Progenitor cell of endocrine pancreas (in vitro differentiated cells): ENCODE results near the gene DDR2. TPM values are rescaled to one million over a fixed set of nuclear protein-coding genes. Genes with fewer than 3 reads are reported as not detected.

Experiments
- DNase-seq: peaks from one replicate; pipeline ENCODE4 v3.0.0; 2021; ENCODE audit warnings: low spot score; ENCODE audit not compliant: unreplicated experiment
- H3K27ac Mint-ChIP-seq: 2 replicates; pipeline ENCODE4 v1.8.0; 2021; ENCODE audit warnings: mild to moderate bottlenecking, moderate library complexity, mixed read lengths
- H3K27me3 Mint-ChIP-seq: 2 replicates; pipeline ENCODE4 v1.8.0; 2021; ENCODE audit warnings: mixed read lengths
- H3K36me3 Mint-ChIP-seq: 2 replicates; pipeline ENCODE4 v1.8.0; 2022; ENCODE audit warnings: mixed read lengths; ENCODE audit not compliant: insufficient read depth
- H3K4me1 Mint-ChIP-seq: 2 replicates; pipeline ENCODE4 v1.8.0; 2021; ENCODE audit warnings: low read depth, mixed read lengths
- H3K4me3 Mint-ChIP-seq: 2 replicates; pipeline ENCODE4 v1.8.0; 2021; ENCODE audit warnings: low read depth, mild to moderate bottlenecking, moderate library complexity, mixed read lengths
- H3K9me3 Mint-ChIP-seq: 2 replicates; pipeline ENCODE4 v1.8.0; 2021; ENCODE audit warnings: low read depth, mixed read lengths
- total RNA-seq: library from RNA; stranded (reverse); gene quantifications from 2 replicates; pipeline ENCODE4 v1.2.1, GENCODE V29; 2021
- TF ChIP-seq, protein P1 (sequence below): fragments of 200-600 bp; sonication (generic); IDR thresholded peaks from one replicate; pipeline ENCODE4 v1.5.0; 2021; ENCODE audit warnings: antibody characterized with exemption, mild to moderate bottlenecking; ENCODE audit not compliant: unreplicated experiment

DDR2 gene
- total RNA-seq, 1 donor from 2014 or later: 1.7 TPM

GRCh38 chr1:162716123-162716522 is 83.9 kb downstream of the DDR2 start:
- H3K9me3 Mint-ChIP-seq: no peaks in the 10 kb centered on the region
- no peaks in the 10 kb centered on the region for H3K4me1 Mint-ChIP-seq
- no peak for DNase-seq
- H3K4me3 Mint-ChIP-seq: no peak overlapping the region
- no peaks in the 10 kb centered on the region for H3K27me3 Mint-ChIP-seq
- H3K36me3 Mint-ChIP-seq: no peaks in the 10 kb centered on the region
- TF ChIP-seq, protein P1, sequence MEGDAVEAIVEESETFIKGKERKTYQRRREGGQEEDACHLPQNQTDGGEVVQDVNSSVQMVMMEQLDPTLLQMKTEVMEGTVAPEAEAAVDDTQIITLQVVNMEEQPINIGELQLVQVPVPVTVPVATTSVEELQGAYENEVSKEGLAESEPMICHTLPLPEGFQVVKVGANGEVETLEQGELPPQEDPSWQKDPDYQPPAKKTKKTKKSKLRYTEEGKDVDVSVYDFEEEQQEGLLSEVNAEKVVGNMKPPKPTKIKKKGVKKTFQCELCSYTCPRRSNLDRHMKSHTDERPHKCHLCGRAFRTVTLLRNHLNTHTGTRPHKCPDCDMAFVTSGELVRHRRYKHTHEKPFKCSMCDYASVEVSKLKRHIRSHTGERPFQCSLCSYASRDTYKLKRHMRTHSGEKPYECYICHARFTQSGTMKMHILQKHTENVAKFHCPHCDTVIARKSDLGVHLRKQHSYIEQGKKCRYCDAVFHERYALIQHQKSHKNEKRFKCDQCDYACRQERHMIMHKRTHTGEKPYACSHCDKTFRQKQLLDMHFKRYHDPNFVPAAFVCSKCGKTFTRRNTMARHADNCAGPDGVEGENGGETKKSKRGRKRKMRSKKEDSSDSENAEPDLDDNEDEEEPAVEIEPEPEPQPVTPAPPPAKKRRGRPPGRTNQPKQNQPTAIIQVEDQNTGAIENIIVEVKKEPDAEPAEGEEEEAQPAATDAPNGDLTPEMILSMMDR: no peak
- no peak overlapping the region for H3K27ac Mint-ChIP-seq

DNA sequence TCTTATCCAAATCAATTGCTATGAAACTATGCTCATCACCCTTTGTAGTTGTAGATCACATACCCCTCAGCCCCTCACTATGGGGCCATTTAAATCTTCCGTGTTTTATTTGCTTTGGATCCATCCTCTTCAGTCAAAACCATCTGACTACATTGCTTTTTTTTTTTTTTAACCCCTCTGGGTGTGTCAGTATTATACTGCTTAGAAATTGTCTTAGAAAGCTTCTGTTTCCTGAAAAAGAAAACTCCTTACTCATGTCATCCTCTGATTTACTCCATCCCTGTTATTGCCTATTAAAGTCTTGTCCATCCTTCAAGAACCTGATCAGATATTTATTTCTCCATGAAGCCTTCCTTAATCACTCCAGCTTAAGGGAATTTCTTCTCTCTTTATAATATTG is 84.3 kb downstream of the DDR2 start:
- H3K9me3 Mint-ChIP-seq: no peaks in the 10 kb centered on the region
- H3K4me3 Mint-ChIP-seq: no peak overlapping the region
- H3K4me1 Mint-ChIP-seq: no peaks in the 10 kb centered on the region
- no peak overlapping the region for H3K27ac Mint-ChIP-seq
- DNase-seq: no peak
- TF ChIP-seq, protein P1: no peak
- H3K27me3 Mint-ChIP-seq: no peaks in the 10 kb centered on the region
- no peaks in the 10 kb centered on the region for H3K36me3 Mint-ChIP-seq

DNA sequence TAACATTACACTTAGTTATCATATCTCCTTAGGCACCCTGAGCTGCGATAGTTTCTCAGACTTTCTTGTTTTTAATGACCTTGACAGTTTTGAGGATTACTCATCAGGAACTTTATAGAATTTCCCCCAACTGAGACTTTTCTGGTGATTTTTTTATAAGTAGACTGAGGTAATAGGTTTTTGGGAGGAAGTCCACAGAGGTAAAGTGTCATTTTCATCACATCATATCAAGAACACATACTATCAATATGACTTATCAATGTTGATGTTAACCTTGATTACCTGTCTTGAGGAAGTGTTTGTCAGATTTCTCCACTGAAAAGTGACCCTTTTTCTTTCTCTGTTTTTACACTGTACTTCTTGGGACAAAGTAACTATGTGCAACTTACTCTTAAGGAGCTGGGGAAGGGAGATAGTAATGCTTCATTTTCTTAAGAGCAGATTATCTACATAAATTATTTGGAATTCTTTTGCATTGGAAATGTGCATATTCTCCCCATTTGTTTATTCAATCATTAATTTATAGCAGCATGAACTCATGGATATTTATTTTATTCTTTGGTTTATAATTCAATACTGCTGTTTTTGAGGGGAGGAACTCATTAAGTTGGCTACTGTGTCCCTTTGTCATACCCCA is 85.4 kb downstream of the DDR2 start:
- Mint-ChIP-seq H3K4me3 (no peak overlapping the region), H3K9me3 (no peaks in the 10 kb centered on the region), H3K27ac (no peak overlapping the region), H3K27me3 (no peaks in the 10 kb centered on the region), H3K36me3 (no peaks in the 10 kb centered on the region), H3K4me1 (no peaks in the 10 kb centered on the region)
- DNase-seq: no peak
- TF ChIP-seq, protein P1: no peak

DNA sequence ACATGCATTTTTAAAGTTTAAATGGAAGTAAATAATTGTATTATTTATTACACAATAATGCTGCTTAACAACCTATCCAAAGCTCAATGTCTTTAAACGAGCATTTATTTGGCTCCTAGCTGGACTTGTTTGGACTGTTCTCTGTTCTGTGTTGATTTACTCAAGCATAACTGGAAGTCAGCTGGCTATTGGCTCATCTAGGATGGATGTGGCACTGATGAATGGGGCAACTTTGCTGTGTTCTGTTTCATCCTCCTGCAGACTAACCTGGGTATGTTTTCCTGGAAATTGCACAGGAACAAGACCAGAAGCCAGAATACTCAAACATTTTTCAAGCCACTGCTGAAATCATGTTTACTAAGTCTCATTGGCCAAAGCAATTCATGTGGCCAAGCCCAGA is 87.4 kb downstream of the DDR2 start:
- Mint-ChIP-seq H3K27me3 (no peaks in the 10 kb centered on the region), H3K27ac (no peak overlapping the region), H3K9me3 (no peaks in the 10 kb centered on the region), H3K4me1 (no peaks in the 10 kb centered on the region), H3K36me3 (no peaks in the 10 kb centered on the region), H3K4me3 (no peak overlapping the region)
- DNase-seq: no peak
- TF ChIP-seq, protein P1: no peak

DNA sequence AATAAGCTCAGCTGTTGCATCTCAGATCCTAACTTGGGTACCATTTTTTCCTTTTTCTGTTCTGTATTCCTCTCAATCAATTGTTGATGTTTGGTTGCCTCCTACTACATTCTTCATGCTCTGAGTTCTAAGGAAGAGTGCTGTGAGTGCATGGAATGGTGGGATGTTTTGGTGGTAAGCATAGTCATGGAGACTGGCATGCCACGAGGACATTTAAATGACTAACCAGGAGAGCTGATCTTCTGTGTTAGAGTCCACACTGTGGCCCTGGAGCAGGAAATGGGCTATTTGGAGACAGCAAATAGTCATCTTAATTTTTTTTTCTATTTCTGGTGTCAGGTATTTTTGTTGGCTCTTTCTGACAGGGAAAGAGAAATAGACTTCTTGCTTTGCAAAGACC is 88.7 kb downstream of the DDR2 start:
- Mint-ChIP-seq H3K4me1 (no peaks in the 10 kb centered on the region), H3K9me3 (no peaks in the 10 kb centered on the region), H3K27ac (no peak overlapping the region), H3K4me3 (no peak overlapping the region), H3K36me3 (no peaks in the 10 kb centered on the region), H3K27me3 (no peaks in the 10 kb centered on the region)
- TF ChIP-seq, protein P1: no peak
- no peak for DNase-seq
